HEK293 (cell line): ENCODE measurements around the gene SMC1B.
A peak's percentile ranks its signal among the peaks of the same experiment; 100 is the strongest.

Source experiments
- CTCF ChIA-PET: fragments of 350-600 bp; formaldehyde crosslinking; extraction: SDS; loops from one replicate; lab custom pipeline; 2021; ENCODE audit warnings: antibody characterized with exemption; lab: Yijun Ruan, JAX
- POLR2A ChIA-PET: fragments of 300-600 bp; formaldehyde crosslinking; extraction: SDS; loops from one replicate; lab custom pipeline; 2020; ENCODE audit warnings: antibody characterized with exemption, inconsistent platforms; lab: Yijun Ruan, JAX
- H3K27ac ChIP-seq: fragments of 200-500 bp; sonication (Bioruptor generic); 2 replicates; pipeline ENCODE4 v1.5.1; 2014; ENCODE audit warnings: low read depth, low read length, control low read depth, inconsistent platforms; ENCODE audit errors: extremely low read depth
- H3K36me3 ChIP-seq, 2 experiments: fragments of 200-500 bp in 1 of 2; sonication (Bioruptor generic) in 1 of 2; 1 replicate in 1 of 2; 2 replicates in 1 of 2; pipeline ENCODE4 v1.5.1; 2014 to 2017; ENCODE audit warnings: inconsistent platforms in 2 of 2, low read length in 2 of 2; ENCODE audit not compliant: control insufficient read depth in 2 of 2, insufficient read depth in 1 of 2
- H3K4me1 ChIP-seq: fragments of 200-500 bp; sonication (Bioruptor generic); 2 replicates; pipeline ENCODE4 v1.5.1; 2014; ENCODE audit warnings: mild to moderate bottlenecking, low read length, inconsistent platforms; ENCODE audit not compliant: control insufficient read depth, insufficient read depth
- H3K4me3 ChIP-seq: 2 replicates; pipeline ENCODE4 v1.5.1; 2011; ENCODE audit warnings: low read depth, mild to moderate bottlenecking, control low read depth, low read length, moderate library complexity
- H3K9me3 ChIP-seq: fragments of 200-500 bp; sonication (Bioruptor generic); 2 replicates; pipeline ENCODE4 v1.5.1; 2014; ENCODE audit warnings: low read depth, low read length, inconsistent platforms; ENCODE audit not compliant: control insufficient read depth, insufficient read depth
- HOXA7 ChIP-seq: sonication (generic); formaldehyde crosslinking; IDR thresholded peaks from 2 replicates; pipeline ENCODE4 v1.8.1; 2022; ENCODE audit warnings: missing genetic modification reagents, borderline replicate concordance
- KLF1 ChIP-seq: fragments of 450-650 bp; formaldehyde crosslinking; IDR thresholded peaks from 2 replicates; pipeline ENCODE4 v1.5.1; 2016; ENCODE audit warnings: missing biosample characterization, missing genetic modification characterization
- SP2 ChIP-seq: fragments of 450-650 bp; formaldehyde crosslinking; IDR thresholded peaks from 2 replicates; pipeline ENCODE4 v1.5.1; 2016; ENCODE audit warnings: missing biosample characterization, missing genetic modification characterization
- ZBTB7A ChIP-seq: fragments of 450-650 bp; formaldehyde crosslinking; IDR thresholded peaks from 2 replicates; pipeline ENCODE4 v1.5.1; 2016; ENCODE audit warnings: low read depth, missing biosample characterization, missing genetic modification characterization
- ZFHX2 ChIP-seq: fragments of 450-650 bp; formaldehyde crosslinking; conservative IDR thresholded peaks from 2 replicates; pipeline ENCODE4 v1.5.1; 2016; ENCODE audit warnings: missing biosample characterization, missing genetic modification characterization
- ZNF112 ChIP-seq: fragments of 450-650 bp; formaldehyde crosslinking; IDR thresholded peaks from 2 replicates; pipeline ENCODE4 v1.5.0; 2017; ENCODE audit warnings: missing biosample characterization, missing genetic modification characterization
- ZNF114 ChIP-seq: fragments of 450-650 bp; formaldehyde crosslinking; IDR thresholded peaks from 2 replicates; pipeline ENCODE4 v1.5.0; 2017; ENCODE audit warnings: missing biosample characterization, missing genetic modification characterization
- ZNF132 ChIP-seq: fragments of 450-650 bp; formaldehyde crosslinking; IDR thresholded peaks from 2 replicates; pipeline ENCODE4 v1.5.1; 2017; ENCODE audit warnings: missing biosample characterization, missing genetic modification characterization, borderline replicate concordance
- ZNF24 ChIP-seq: fragments of 450-650 bp; formaldehyde crosslinking; IDR thresholded peaks from 2 replicates; pipeline ENCODE4 v1.5.1; 2016; ENCODE audit warnings: missing biosample characterization, missing genetic modification characterization
- ZNF302 ChIP-seq: fragments of 450-650 bp; formaldehyde crosslinking; IDR thresholded peaks from 2 replicates; pipeline ENCODE4 v1.5.1; 2016; ENCODE audit warnings: missing biosample characterization, missing genetic modification characterization, low read depth
- ZNF311 ChIP-seq: fragments of 450-650 bp; formaldehyde crosslinking; IDR thresholded peaks from 2 replicates; pipeline ENCODE4 v1.5.1; 2017; ENCODE audit warnings: missing biosample characterization, missing genetic modification characterization, borderline replicate concordance
- ZNF335 ChIP-seq: fragments of 450-650 bp; formaldehyde crosslinking; conservative IDR thresholded peaks from 2 replicates; pipeline ENCODE4 v1.5.1; 2016; ENCODE audit warnings: missing biosample characterization, missing genetic modification characterization
- ZNF501 ChIP-seq: fragments of 450-650 bp; formaldehyde crosslinking; IDR thresholded peaks from 2 replicates; pipeline ENCODE4 v1.5.1; 2016; ENCODE audit warnings: missing biosample characterization, missing genetic modification characterization
- ZNF529 ChIP-seq: fragments of 450-650 bp; formaldehyde crosslinking; IDR thresholded peaks from 2 replicates; pipeline ENCODE4 v1.5.1; 2017; ENCODE audit warnings: missing genetic modification characterization, missing biosample characterization; ENCODE audit not compliant: insufficient replicate concordance
- ZNF76 ChIP-seq: fragments of 450-650 bp; formaldehyde crosslinking; IDR thresholded peaks from 2 replicates; pipeline ENCODE4; 2016; ENCODE audit warnings: low read depth, missing biosample characterization, missing genetic modification characterization, borderline replicate concordance
- ZNF843 ChIP-seq: fragments of 450-650 bp; formaldehyde crosslinking; IDR thresholded peaks from 2 replicates; pipeline ENCODE4 v1.5.1; 2016; ENCODE audit warnings: missing biosample characterization, missing genetic modification characterization
- TF ChIP-seq, protein P1 (sequence below): fragments of 450-650 bp; formaldehyde crosslinking; IDR thresholded peaks from 2 replicates; pipeline ENCODE4 v1.5.1; 2017; ENCODE audit warnings: missing biosample characterization, mild to moderate bottlenecking, missing genetic modification characterization, moderate library complexity
- TF ChIP-seq, protein P2 (sequence below): fragments of 450-650 bp; formaldehyde crosslinking; conservative IDR thresholded peaks from 2 replicates; pipeline ENCODE4 v1.5.1; 2016; ENCODE audit warnings: low read depth, missing biosample characterization, missing genetic modification characterization
- TF ChIP-seq, protein P3 (sequence below): fragments of 450-650 bp; formaldehyde crosslinking; IDR thresholded peaks from 2 replicates; pipeline ENCODE4 v1.5.1; 2016; ENCODE audit warnings: missing biosample characterization, missing genetic modification characterization
- TF ChIP-seq, protein P4 (sequence below): fragments of 450-650 bp; formaldehyde crosslinking; IDR thresholded peaks from 2 replicates; pipeline ENCODE4 v1.5.1; 2016; ENCODE audit warnings: missing biosample characterization, missing genetic modification characterization
- TF ChIP-seq, protein P5 (sequence below): IDR thresholded peaks from 2 replicates; pipeline ENCODE4 v1.6.1; 2011; ENCODE audit warnings: mild to moderate bottlenecking, low read depth, low read length, borderline replicate concordance
- TF ChIP-seq, protein P6 (sequence below): fragments of 450-650 bp; formaldehyde crosslinking; IDR thresholded peaks from 2 replicates; pipeline ENCODE4; 2016; ENCODE audit warnings: missing biosample characterization, missing genetic modification characterization

The SMC1B gene

DNA sequence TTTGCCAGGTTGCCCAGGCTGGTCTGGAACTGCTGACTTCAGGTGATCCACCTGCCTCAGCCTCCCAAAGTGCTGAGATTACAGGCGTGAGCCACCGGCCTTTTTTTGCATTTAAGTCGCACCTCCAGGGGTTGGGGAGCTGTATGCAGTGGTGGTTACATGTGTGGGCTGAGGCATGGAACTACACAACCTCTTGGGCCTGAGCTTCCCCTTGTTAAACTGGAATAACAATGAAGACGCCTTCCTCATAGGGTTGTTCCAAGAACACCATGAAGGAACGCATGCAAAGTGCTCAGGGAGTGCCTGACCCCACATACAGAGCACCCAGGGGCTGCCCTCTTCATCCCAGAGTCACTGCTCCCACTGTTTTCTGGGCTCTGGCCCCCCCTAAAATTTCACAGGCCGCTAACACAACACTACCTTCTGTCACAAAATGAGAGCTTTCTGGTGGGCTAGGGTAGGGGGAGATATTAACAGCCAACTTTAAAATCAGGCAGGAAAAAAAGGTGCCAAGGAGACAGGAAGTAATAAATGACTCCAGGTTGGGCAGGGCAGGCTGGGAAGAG, 104.9 kb downstream of the SMC1B start:
- Histone ChIP-seq H3K4me1 (peaks cover 11% of the 10 kb centered on the region; the same call in 1 of the 2 replicates), H3K27ac (no peak overlapping the region; the same call in 1 of the 2 replicates), H3K36me3 (peaks cover 0 to 8% of the 10 kb centered on the region in 2 experiments; a peak in 2 of 3 replicates), H3K9me3 (no peaks in the 10 kb centered on the region), H3K4me3 (no peak overlapping the region)
- CTCF ChIA-PET, result interaction anchor here (0.6 to 1.6 kb wide), 3 partner anchors 9 to 834 kb away, joined by 3 to 7 read pairs (median 3); no protein-coding TSS in a partner anchor
- POLR2A ChIA-PET, result no interaction called here
- TF ChIP-seq ZNF335 (tag by site-specific recombination), result peak; percentile 92
- TF ChIP-seq, protein P1, sequence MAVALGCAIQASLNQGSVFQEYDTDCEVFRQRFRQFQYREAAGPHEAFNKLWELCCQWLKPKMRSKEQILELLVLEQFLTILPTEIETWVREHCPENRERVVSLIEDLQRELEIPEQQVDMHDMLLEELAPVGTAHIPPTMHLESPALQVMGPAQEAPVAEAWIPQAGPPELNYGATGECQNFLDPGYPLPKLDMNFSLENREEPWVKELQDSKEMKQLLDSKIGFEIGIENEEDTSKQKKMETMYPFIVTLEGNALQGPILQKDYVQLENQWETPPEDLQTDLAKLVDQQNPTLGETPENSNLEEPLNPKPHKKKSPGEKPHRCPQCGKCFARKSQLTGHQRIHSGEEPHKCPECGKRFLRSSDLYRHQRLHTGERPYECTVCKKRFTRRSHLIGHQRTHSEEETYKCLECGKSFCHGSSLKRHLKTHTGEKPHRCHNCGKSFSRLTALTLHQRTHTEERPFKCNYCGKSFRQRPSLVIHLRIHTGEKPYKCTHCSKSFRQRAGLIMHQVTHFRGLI, result peak; percentile 60; the same call in 1 of the 2 replicates
- no peak for TF ChIP-seq KLF1 (tag by site-specific recombination)
- TF ChIP-seq, protein P2, sequence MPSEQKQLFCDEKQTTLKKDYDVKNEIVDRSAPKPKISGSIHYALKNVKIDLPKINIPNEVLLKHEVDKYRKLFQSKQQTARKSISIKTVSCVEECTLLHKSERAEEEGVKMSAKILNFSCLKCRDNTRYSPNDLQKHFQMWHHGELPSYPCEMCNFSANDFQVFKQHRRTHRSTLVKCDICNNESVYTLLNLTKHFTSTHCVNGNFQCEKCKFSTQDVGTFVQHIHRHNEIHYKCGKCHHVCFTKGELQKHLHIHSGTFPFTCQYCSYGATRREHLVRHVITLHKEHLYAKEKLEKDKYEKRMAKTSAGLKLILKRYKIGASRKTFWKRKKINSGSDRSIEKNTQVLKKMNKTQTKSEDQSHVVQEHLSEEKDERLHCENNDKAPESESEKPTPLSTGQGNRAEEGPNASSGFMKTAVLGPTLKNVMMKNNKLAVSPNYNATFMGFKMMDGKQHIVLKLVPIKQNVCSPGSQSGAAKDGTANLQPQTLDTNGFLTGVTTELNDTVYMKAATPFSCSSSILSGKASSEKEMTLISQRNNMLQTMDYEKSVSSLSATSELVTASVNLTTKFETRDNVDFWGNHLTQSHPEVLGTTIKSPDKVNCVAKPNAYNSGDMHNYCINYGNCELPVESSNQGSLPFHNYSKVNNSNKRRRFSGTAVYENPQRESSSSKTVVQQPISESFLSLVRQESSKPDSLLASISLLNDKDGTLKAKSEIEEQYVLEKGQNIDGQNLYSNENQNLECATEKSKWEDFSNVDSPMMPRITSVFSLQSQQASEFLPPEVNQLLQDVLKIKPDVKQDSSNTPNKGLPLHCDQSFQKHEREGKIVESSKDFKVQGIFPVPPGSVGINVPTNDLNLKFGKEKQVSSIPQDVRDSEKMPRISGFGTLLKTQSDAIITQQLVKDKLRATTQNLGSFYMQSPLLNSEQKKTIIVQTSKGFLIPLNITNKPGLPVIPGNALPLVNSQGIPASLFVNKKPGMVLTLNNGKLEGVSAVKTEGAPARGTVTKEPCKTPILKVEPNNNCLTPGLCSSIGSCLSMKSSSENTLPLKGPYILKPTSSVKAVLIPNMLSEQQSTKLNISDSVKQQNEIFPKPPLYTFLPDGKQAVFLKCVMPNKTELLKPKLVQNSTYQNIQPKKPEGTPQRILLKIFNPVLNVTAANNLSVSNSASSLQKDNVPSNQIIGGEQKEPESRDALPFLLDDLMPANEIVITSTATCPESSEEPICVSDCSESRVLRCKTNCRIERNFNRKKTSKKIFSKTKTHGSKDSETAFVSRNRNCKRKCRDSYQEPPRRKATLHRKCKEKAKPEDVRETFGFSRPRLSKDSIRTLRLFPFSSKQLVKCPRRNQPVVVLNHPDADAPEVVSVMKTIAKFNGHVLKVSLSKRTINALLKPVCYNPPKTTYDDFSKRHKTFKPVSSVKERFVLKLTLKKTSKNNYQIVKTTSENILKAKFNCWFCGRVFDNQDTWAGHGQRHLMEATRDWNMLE, result peak; percentile 49; the same call in 1 of the 2 replicates
- TF ChIP-seq SP2 (tag by site-specific recombination), result peak; percentile 7; the same call in 1 of the 2 replicates

DNA sequence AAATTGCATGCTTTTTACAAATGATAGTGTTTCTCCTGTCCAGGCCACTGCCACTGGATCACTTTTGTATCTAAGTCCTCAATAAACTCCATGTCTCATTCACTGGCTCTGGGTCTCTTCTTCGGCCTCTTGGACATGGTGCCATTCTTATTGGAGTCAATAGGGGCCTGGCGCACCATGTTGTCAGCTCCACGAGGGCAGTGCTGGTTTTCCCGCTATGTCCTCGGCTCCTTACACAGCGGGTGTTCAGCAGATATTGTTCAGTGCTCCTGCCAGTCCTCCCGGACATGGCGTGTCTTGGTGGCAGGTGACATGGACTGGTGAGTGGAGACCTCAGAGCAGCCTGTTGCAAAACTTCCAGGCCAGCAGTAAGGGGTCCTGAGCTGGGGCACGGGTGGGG, 107.3 kb downstream of the SMC1B start:
- CTCF ChIA-PET, result no interaction called here
- TF ChIP-seq ZNF302 (tag by site-specific recombination), result no peak
- TF ChIP-seq ZNF501 (tag by site-specific recombination), result no peak
- no peak for TF ChIP-seq ZNF132 (tag by site-specific recombination)
- TF ChIP-seq ZNF843, result no peak
- TF ChIP-seq, protein P3, sequence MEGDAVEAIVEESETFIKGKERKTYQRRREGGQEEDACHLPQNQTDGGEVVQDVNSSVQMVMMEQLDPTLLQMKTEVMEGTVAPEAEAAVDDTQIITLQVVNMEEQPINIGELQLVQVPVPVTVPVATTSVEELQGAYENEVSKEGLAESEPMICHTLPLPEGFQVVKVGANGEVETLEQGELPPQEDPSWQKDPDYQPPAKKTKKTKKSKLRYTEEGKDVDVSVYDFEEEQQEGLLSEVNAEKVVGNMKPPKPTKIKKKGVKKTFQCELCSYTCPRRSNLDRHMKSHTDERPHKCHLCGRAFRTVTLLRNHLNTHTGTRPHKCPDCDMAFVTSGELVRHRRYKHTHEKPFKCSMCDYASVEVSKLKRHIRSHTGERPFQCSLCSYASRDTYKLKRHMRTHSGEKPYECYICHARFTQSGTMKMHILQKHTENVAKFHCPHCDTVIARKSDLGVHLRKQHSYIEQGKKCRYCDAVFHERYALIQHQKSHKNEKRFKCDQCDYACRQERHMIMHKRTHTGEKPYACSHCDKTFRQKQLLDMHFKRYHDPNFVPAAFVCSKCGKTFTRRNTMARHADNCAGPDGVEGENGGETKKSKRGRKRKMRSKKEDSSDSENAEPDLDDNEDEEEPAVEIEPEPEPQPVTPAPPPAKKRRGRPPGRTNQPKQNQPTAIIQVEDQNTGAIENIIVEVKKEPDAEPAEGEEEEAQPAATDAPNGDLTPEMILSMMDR (tag by site-specific recombination), result no peak
- no peak for TF ChIP-seq ZNF114 (tag by site-specific recombination)
- no peak for TF ChIP-seq HOXA7 (CRISPR knock-in tag)
- no peak for TF ChIP-seq ZFHX2
- TF ChIP-seq ZBTB7A (tag by site-specific recombination), result no peak
- TF ChIP-seq, protein P4, sequence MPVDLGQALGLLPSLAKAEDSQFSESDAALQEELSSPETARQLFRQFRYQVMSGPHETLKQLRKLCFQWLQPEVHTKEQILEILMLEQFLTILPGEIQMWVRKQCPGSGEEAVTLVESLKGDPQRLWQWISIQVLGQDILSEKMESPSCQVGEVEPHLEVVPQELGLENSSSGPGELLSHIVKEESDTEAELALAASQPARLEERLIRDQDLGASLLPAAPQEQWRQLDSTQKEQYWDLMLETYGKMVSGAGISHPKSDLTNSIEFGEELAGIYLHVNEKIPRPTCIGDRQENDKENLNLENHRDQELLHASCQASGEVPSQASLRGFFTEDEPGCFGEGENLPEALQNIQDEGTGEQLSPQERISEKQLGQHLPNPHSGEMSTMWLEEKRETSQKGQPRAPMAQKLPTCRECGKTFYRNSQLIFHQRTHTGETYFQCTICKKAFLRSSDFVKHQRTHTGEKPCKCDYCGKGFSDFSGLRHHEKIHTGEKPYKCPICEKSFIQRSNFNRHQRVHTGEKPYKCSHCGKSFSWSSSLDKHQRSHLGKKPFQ (tag by site-specific recombination), result no peak
- no peak for TF ChIP-seq ZNF112
- TF ChIP-seq, protein P5, sequence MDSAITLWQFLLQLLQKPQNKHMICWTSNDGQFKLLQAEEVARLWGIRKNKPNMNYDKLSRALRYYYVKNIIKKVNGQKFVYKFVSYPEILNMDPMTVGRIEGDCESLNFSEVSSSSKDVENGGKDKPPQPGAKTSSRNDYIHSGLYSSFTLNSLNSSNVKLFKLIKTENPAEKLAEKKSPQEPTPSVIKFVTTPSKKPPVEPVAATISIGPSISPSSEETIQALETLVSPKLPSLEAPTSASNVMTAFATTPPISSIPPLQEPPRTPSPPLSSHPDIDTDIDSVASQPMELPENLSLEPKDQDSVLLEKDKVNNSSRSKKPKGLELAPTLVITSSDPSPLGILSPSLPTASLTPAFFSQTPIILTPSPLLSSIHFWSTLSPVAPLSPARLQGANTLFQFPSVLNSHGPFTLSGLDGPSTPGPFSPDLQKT, result no peak
- no peak for TF ChIP-seq ZNF24
- TF ChIP-seq ZNF76 (tag by site-specific recombination), result no peak
- TF ChIP-seq ZNF311, result no peak
- TF ChIP-seq, protein P6, sequence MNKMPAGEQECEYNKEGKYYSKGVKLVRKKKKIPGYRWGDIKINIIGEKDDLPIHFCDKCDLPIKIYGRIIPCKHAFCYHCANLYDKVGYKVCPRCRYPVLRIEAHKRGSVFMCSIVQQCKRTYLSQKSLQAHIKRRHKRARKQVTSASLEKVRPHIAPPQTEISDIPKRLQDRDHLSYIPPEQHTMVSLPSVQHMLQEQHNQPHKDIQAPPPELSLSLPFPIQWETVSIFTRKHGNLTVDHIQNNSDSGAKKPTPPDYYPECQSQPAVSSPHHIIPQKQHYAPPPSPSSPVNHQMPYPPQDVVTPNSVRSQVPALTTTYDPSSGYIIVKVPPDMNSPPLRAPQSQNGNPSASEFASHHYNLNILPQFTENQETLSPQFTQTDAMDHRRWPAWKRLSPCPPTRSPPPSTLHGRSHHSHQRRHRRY (tag by site-specific recombination), result no peak
- TF ChIP-seq ZNF529 (tag by site-specific recombination), result no peak
- POLR2A ChIA-PET, result no interaction called here
- no peaks in the 10 kb centered on the region for H3K36me3 ChIP-seq
- H3K9me3 ChIP-seq, result no peaks in the 10 kb centered on the region
- H3K27ac ChIP-seq, result no peak overlapping the region
- H3K4me1 ChIP-seq, result peaks cover 11% of the 10 kb centered on the region; the same call in 1 of the 2 replicates
- no peak overlapping the region for H3K4me3 ChIP-seq
